ENCODE data around the gene ASB1. TPM values are rescaled to one million over a fixed set of nuclear protein-coding genes. Genes with fewer than 3 reads are reported as not detected.

Gene ASB1
- total RNA-seq, 2 donors from 2014 or later, result 11.9 to 27.8 TPM

GRCh38 chr2:238494573-238494961 lies 67.8 kb downstream of the ASB1 start:
- Histone ChIP-seq H3K4me3 (no peak overlapping the region), H3K27me3 (replicated peaks; ENCODE audit: insufficient read depth) (no peaks in the 10 kb centered on the region), H3K36me3 (no peaks in the 10 kb centered on the region), H3K4me1 (replicated peaks) (no peaks in the 10 kb centered on the region), H3K27ac (no peak overlapping the region), H3K9me3 (no peaks in the 10 kb centered on the region)
- 93% methylated on average over 16 of the region's 16 CpGs for WGBS
- TF ChIP-seq CTCF (IDR thresholded peaks at IDR 0.05), result no peak
- no peak for TF ChIP-seq POLR2AphosphoS5 (IDR thresholded peaks at IDR 0.05)
- TF ChIP-seq POLR2A (IDR thresholded peaks at IDR 0.05), result no peak
- no peak for DNase-seq (ENCODE audit: low spot score)
- intact Hi-C loops (cut with DNase I), result no loop called here

GRCh38 chr2:238495422-238495821 lies 68.7 kb downstream of the ASB1 start:
- Histone ChIP-seq H3K4me3 (no peak overlapping the region), H3K4me1 (replicated peaks) (no peaks in the 10 kb centered on the region), H3K27me3 (replicated peaks; ENCODE audit: insufficient read depth) (no peaks in the 10 kb centered on the region), H3K36me3 (no peaks in the 10 kb centered on the region), H3K27ac (no peak overlapping the region), H3K9me3 (no peaks in the 10 kb centered on the region)
- intact Hi-C loops (cut with DNase I), result no loop called here
- WGBS, result 97% methylated on average over 10 of the region's 10 CpGs
- TF ChIP-seq POLR2A (IDR thresholded peaks at IDR 0.05), result no peak
- no peak for DNase-seq (ENCODE audit: low spot score)

GRCh38 chr2:238496756-238497609 lies 70.3 kb downstream of the ASB1 start:
- H3K27ac ChIP-seq, result no peak overlapping the region
- TF ChIP-seq POLR2A (IDR thresholded peaks at IDR 0.05), result no peak
- intact Hi-C loops (cut with DNase I), result no loop called here
- H3K9me3 ChIP-seq, result no peaks in the 10 kb centered on the region
- no peaks in the 10 kb centered on the region for H3K36me3 ChIP-seq
- 92% methylated on average over 21 of the region's 23 CpGs for WGBS
- H3K4me1 ChIP-seq (replicated peaks), result no peaks in the 10 kb centered on the region
- no peak overlapping the region for H3K4me3 ChIP-seq
- DNase-seq (ENCODE audit: low spot score), result no peak
- H3K27me3 ChIP-seq (replicated peaks; ENCODE audit: insufficient read depth), result no peaks in the 10 kb centered on the region

GRCh38 chr2:238497610-238498005 lies 70.9 kb downstream of the ASB1 start:
- Histone ChIP-seq H3K4me3 (no peak overlapping the region), H3K4me1 (replicated peaks) (no peaks in the 10 kb centered on the region), H3K27me3 (replicated peaks; ENCODE audit: insufficient read depth) (no peaks in the 10 kb centered on the region), H3K9me3 (no peaks in the 10 kb centered on the region), H3K36me3 (no peaks in the 10 kb centered on the region), H3K27ac (no peak overlapping the region)
- WGBS, result 97% methylated on average over 7 of the region's 7 CpGs
- DNase-seq (ENCODE audit: low spot score), result no peak
- TF ChIP-seq POLR2AphosphoS5 (IDR thresholded peaks at IDR 0.05), result no peak
- no peak for TF ChIP-seq POLR2A (IDR thresholded peaks at IDR 0.05)
- no peak for TF ChIP-seq CTCF (IDR thresholded peaks at IDR 0.05)
- intact Hi-C loops (cut with DNase I), result no loop called here

- Histone ChIP-seq H3K9me3 (no peaks in the 10 kb centered on the region), H3K4me3 (no peak overlapping the region), H3K4me1 (replicated peaks) (no peaks in the 10 kb centered on the region), H3K27me3 (replicated peaks; ENCODE audit: insufficient read depth) (no peaks in the 10 kb centered on the region), H3K36me3 (no peaks in the 10 kb centered on the region), H3K27ac (no peak overlapping the region)
- TF ChIP-seq POLR2A (IDR thresholded peaks at IDR 0.05) (no peak), CTCF (IDR thresholded peaks at IDR 0.05) (no peak), POLR2AphosphoS5 (IDR thresholded peaks at IDR 0.05) (no peak)
- intact Hi-C loops (cut with DNase I), result no loop called here
- DNase-seq (ENCODE audit: low spot score), result no peak
- WGBS, result 85% methylated on average over 8 of the region's 8 CpGs
These were observed 71.5 kb downstream of the ASB1 start for GRCh38 chr2:238498188-238498587.
